Keratinocyte (primary cell): Measurements from ENCODE around the gene EXD2. TPM values are rescaled to one million over a fixed set of nuclear protein-coding genes. Genes with fewer than 3 reads are reported as not detected.

Experiments used
- DNase-seq: peaks from one replicate; pipeline ENCODE4 v3.0.0-alpha.2; 2011; ENCODE audit warnings: low read depth, missing footprints, low spot score
- FAIRE-seq: peaks from 2 replicates; lab custom pipeline; 2011; peaks lifted over from hg19 to GRCh38; lab: Jason Lieb, UNC
- H2AFZ ChIP-seq: 2 replicates; pipeline ENCODE4 v1.6.0; 2012; ENCODE audit warnings: low read length, control low read depth, inconsistent platforms; ENCODE audit not compliant: control insufficient read depth
- H3K27ac ChIP-seq: 2 replicates; pipeline ENCODE4 v1.5.1; 2011; ENCODE audit warnings: low read length; ENCODE audit not compliant: control insufficient read depth, insufficient read depth
- H3K27me3 ChIP-seq: 3 replicates; pipeline ENCODE4 v1.6.0; 2011; ENCODE audit warnings: low read length; ENCODE audit not compliant: control insufficient read depth, insufficient read depth; ENCODE audit errors: extremely low read depth
- H3K36me3 ChIP-seq, 2 experiments: 2 replicates in 1 of 2; 3 replicates in 1 of 2; pipeline ENCODE4 v1.5.1; 2011; ENCODE audit warnings: low read length in 2 of 2, mild to moderate bottlenecking in 1 of 2; ENCODE audit not compliant: control insufficient read depth in 2 of 2, insufficient read depth in 2 of 2; ENCODE audit errors: extremely low read depth in 1 of 2
- H3K4me1 ChIP-seq: 3 replicates; pipeline ENCODE4 v1.5.1; 2011; ENCODE audit warnings: low read length; ENCODE audit not compliant: control insufficient read depth, insufficient read depth; ENCODE audit errors: extremely low read depth
- H3K4me2 ChIP-seq: 3 replicates; pipeline ENCODE4 v1.6.0; 2011; ENCODE audit warnings: low read depth, low read length; ENCODE audit not compliant: control insufficient read depth, insufficient read depth; ENCODE audit errors: extremely low read depth
- H3K4me3 ChIP-seq, 3 experiments: fragments of 200-600 bp in 1 of 3; sonication (generic) in 1 of 3; 2 replicates in 2 of 3; 3 replicates in 1 of 3; pipeline ENCODE4 v1.5.1; 2011 to 2016; ENCODE audit warnings: low read length in 3 of 3, mild to moderate bottlenecking in 3 of 3, control low read depth in 2 of 3, inconsistent platforms in 1 of 3, low read depth in 1 of 3, mixed read lengths in 1 of 3, mixed run types in 1 of 3, moderate library complexity in 1 of 3; ENCODE audit not compliant: control insufficient read depth in 2 of 3, insufficient read depth in 2 of 3; ENCODE audit errors: extremely low read depth in 1 of 3
- H3K79me2 ChIP-seq: 2 replicates; pipeline ENCODE4 v1.6.0; 2012; ENCODE audit warnings: low read length; ENCODE audit not compliant: control insufficient read depth, insufficient read depth
- H3K9ac ChIP-seq: 3 replicates; pipeline ENCODE4 v1.6.0; 2011; ENCODE audit warnings: low read length; ENCODE audit not compliant: control insufficient read depth, insufficient read depth; ENCODE audit errors: extremely low read depth
- H3K9me1 ChIP-seq: 3 replicates; pipeline ENCODE4 v1.6.0; 2011; ENCODE audit warnings: low read length; ENCODE audit not compliant: control insufficient read depth, insufficient read depth; ENCODE audit errors: extremely low read depth
- H3K9me3 ChIP-seq: 2 replicates; pipeline ENCODE4 v1.5.1; 2012; ENCODE audit warnings: low read depth, low read length; ENCODE audit not compliant: control insufficient read depth
- H4K20me1 ChIP-seq: 3 replicates; pipeline ENCODE4 v1.6.0; 2011; ENCODE audit warnings: low read length; ENCODE audit not compliant: control insufficient read depth, insufficient read depth; ENCODE audit errors: extremely low read depth
- EZH2 ChIP-seq: IDR thresholded peaks from one replicate; pipeline ENCODE4 v1.6.1; 2012; ENCODE audit warnings: inconsistent platforms, mild to moderate bottlenecking, low read length, moderate library complexity
- dilution Hi-C: fragments of 300-500 bp; cut with MboI; formaldehyde crosslinking; loops from one replicate; pipeline ENCODE4 v1.7.0; 2020; ENCODE audit warnings: low sequenced_read_pairs; ENCODE audit not compliant: extremely low pct_ligation_motif_present
- polyA plus RNA-seq, 5 experiments: library from polyadenylated mRNA; depleted of rRNA in 3 of 5; stranded (reverse) in 3 of 5; stranded (forward) in 1 of 5; unstranded in 1 of 5; fragments of >200 nt; gene quantifications; 1 replicate in 1 of 5; 2 replicates in 3 of 5; 3 replicates in 1 of 5; pipeline versions ENCODE4 v1.2.1 to v1.2.3, GENCODE V29; 2011 to 2012; ENCODE audit warnings: missing spikeins in 2 of 5, low read depth in 1 of 5, low replicate concordance in 1 of 5
- TF ChIP-seq, protein P1 (sequence below), 3 experiments: IDR thresholded peaks in 1 of 3; conservative IDR thresholded peaks in 1 of 3; optimal IDR thresholded peaks in 1 of 3; 2 replicates in 2 of 3; 3 replicates in 1 of 3; pipeline versions ENCODE3 to v1.5.1; 2011; ENCODE audit warnings: low read length in 3 of 3, mild to moderate bottlenecking in 3 of 3, moderate library complexity in 2 of 3, control low read depth in 1 of 3, inconsistent platforms in 1 of 3; ENCODE audit not compliant: insufficient read depth in 2 of 3; ENCODE audit errors: extremely low read depth in 1 of 3

EXD2 gene
- polyA plus RNA-seq, 1 donor (not counting 4 experiments of a cell fraction or from before 2014, with no cell fraction given): 22.7 TPM

DNA sequence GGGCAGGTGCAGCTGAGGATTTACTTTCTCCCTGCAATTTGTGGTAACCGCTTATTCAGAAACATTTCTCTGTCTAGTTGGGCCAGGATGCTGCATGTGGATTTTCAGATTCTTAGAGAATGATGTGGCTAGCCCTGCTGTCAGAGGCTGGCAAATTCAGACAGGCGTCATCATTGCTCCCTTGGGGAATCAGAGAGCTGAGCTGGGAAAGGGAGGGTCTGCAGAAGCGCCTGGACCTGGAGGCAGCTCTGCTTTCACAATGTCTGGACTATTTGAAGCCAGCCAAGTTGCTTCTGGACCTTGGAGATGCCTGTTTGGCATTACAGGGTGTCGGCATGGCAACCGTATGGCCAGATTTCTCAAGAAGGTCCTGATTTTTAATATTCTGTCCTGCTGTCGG is 72.1 kb downstream of the EXD2 start:
- no peak overlapping the region for H2AFZ ChIP-seq
- H3K9ac ChIP-seq: no peak overlapping the region
- H3K79me2 ChIP-seq: no peaks in the 10 kb centered on the region
- DNase-seq: no peak
- no peaks in the 10 kb centered on the region for H4K20me1 ChIP-seq
- no peak for FAIRE-seq
- no peak overlapping the region for H3K4me3 ChIP-seq
- H3K9me3 ChIP-seq: no peaks in the 10 kb centered on the region
- peaks cover 5% of the 10 kb centered on the region for H3K4me1 ChIP-seq
- TF ChIP-seq EZH2: no peak
- TF ChIP-seq, protein P1, sequence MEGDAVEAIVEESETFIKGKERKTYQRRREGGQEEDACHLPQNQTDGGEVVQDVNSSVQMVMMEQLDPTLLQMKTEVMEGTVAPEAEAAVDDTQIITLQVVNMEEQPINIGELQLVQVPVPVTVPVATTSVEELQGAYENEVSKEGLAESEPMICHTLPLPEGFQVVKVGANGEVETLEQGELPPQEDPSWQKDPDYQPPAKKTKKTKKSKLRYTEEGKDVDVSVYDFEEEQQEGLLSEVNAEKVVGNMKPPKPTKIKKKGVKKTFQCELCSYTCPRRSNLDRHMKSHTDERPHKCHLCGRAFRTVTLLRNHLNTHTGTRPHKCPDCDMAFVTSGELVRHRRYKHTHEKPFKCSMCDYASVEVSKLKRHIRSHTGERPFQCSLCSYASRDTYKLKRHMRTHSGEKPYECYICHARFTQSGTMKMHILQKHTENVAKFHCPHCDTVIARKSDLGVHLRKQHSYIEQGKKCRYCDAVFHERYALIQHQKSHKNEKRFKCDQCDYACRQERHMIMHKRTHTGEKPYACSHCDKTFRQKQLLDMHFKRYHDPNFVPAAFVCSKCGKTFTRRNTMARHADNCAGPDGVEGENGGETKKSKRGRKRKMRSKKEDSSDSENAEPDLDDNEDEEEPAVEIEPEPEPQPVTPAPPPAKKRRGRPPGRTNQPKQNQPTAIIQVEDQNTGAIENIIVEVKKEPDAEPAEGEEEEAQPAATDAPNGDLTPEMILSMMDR (optimal IDR thresholded peaks at IDR 0.05 in 1 of 3, IDR thresholded peaks at IDR 0.05 in 1 of 3, conservative IDR thresholded peaks at IDR 0.05 in 1 of 3; ENCODE audit: extremely low read depth in 1 of 3, insufficient read depth in 2 of 3, low read length in 3 of 3): no peak
- peaks cover 56% of the 10 kb centered on the region for H3K27me3 ChIP-seq
- dilution Hi-C loops: no loop called here
- H3K4me2 ChIP-seq: no peak overlapping the region
- no peaks in the 10 kb centered on the region for H3K9me1 ChIP-seq
- H3K36me3 ChIP-seq: no peaks in the 10 kb centered on the region
- H3K27ac ChIP-seq: no peak overlapping the region

- peaks cover 52% of the 10 kb centered on the region for H3K27me3 ChIP-seq
- no peak overlapping the region for H3K4me3 ChIP-seq
- H3K9me1 ChIP-seq: no peaks in the 10 kb centered on the region
- no peak for TF ChIP-seq EZH2
- TF ChIP-seq, protein P1 (optimal IDR thresholded peaks at IDR 0.05 in 1 of 3, IDR thresholded peaks at IDR 0.05 in 1 of 3, conservative IDR thresholded peaks at IDR 0.05 in 1 of 3; ENCODE audit: extremely low read depth in 1 of 3, insufficient read depth in 2 of 3, low read length in 3 of 3): no peak
- no peak for DNase-seq
- no peak overlapping the region for H3K9ac ChIP-seq
- no peaks in the 10 kb centered on the region for H3K79me2 ChIP-seq
- peaks cover 9% of the 10 kb centered on the region for H3K4me1 ChIP-seq
- no peaks in the 10 kb centered on the region for H4K20me1 ChIP-seq
- H2AFZ ChIP-seq: no peak overlapping the region
- dilution Hi-C loops: no loop called here
- H3K4me2 ChIP-seq: no peak overlapping the region
- H3K9me3 ChIP-seq: no peaks in the 10 kb centered on the region
- no peak for FAIRE-seq
- H3K36me3 ChIP-seq: no peaks in the 10 kb centered on the region
- no peak overlapping the region for H3K27ac ChIP-seq
Observed at GRCh38 chr14:69263771-69264170, 72.5 kb downstream of the EXD2 start.
